GM03348 (cell line): ENCODE data around the gene CACNA2D4.

Source experiments
- DNase-seq: peaks from one replicate; pipeline ENCODE4 v3.0.0; 2012; ENCODE audit warnings: low spot score

Gene CACNA2D4

GRCh38 chr12:1844661-1845409, 73.6 kb downstream of the CACNA2D4 start:
- DNase-seq, result no peak

DNA sequence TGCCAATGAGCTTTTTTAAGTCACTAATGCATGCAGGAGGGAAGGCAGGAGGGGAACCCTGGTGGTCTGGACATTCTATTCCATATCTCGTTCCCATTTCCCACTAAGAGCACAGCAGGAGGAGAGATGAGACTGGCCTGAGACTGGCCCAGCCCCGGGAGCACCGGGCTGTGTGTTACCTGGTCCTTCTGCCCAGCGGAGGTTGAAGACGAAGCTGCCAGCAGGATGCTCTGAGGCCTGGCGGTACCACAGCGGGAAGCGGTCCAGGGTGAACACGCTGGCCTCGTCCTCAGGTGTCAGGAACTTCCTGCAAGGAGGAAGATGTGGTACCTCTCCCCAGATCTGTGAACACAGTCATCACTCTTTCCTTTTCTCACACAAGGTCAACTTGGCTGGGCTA, 74.2 kb downstream of the CACNA2D4 start:
- no peak for DNase-seq

GRCh38 chr12:1843641-1844005, 74.8 kb downstream of the CACNA2D4 start:
- DNase-seq, result no peak

- DNase-seq, result no peak
Observed at GRCh38 chr12:1842905-1843640, 75.4 kb downstream of the CACNA2D4 start.

GRCh38 chr12:1842183-1842904, 76.1 kb downstream of the CACNA2D4 start:
- no peak for DNase-seq

DNA sequence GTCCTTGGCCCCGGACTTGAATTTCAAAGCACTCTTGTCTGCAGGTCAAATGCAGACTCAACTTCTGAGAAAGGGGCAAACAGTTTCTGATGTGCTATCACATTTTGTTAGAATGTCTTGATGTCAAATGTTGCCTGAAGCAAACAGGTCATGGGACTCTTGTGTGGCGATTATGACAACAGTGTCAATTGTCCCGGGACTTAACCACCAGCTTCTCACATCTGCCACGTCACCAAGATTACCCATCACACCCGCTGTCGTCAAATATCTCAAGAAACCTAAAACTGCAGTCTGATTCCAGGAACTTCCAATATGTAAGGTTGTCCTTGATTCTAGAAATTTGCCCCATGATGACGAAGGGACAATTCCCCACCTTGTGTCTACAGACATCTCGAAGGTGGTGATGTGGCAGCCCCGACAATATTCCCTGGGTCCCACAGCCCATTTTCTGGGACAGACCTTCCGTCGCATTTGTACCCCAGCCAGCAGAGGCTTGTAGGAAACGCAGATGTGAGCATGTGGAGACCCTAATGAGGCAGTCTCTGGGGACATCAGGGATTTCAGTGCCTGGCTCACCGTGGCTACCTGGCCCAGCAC, 76.8 kb downstream of the CACNA2D4 start:
- no peak for DNase-seq

- DNase-seq, result no peak
Observed at GRCh38 chr12:1840981-1841425, 77.4 kb downstream of the CACNA2D4 start.

DNA sequence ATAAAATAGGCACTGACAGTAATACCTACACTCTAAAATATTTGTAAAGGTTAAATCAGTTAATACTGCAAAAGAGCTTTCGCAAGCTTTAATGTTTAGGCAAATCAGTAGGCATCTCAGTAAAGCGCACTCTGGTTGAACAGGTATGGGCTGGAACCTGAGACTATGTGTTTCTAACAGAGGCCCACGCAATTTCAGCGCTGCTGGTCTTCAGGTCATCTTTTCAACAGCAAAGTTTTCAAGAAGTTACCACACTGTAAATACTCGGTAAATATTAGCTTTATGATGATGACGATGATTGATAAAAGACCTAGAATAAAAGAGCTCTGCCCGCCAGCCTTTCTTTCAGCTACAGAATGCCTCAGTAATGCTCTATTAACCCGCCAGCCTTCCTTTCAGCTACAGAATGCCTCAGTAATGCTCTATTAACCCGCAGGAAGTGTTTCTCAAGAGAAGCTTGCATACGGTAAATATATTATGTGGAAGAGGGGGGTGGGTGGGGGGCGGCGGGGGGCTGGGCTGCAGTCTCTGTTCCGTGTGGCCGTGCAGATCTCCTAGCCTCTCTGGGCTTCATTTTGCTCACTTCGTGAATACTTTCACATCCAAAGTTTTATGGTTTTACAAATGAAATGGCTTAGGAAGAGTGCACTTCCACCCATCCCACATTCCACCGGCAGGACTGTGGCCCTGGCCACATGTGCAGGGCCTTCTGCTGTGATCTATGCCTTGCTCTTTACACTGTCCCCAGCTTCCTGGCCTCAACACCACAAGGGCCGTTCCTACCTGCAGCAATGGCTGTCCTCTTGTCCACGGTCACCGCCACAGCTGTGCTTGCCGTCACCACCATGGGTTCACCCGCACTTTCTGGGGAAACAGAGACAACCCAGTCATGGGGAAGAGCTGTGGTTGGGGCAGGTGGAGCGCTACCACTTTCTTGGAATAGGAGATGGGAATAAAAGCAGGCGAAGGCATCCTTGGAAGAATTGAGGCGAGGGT, 78.2 kb downstream of the CACNA2D4 start:
- DNase-seq, result no peak

GRCh38 chr12:1839464-1839863, 79.0 kb downstream of the CACNA2D4 start:
- no peak for DNase-seq

GRCh38 chr12:1838994-1839365, 79.5 kb downstream of the CACNA2D4 start:
- DNase-seq, result no peak

DNA sequence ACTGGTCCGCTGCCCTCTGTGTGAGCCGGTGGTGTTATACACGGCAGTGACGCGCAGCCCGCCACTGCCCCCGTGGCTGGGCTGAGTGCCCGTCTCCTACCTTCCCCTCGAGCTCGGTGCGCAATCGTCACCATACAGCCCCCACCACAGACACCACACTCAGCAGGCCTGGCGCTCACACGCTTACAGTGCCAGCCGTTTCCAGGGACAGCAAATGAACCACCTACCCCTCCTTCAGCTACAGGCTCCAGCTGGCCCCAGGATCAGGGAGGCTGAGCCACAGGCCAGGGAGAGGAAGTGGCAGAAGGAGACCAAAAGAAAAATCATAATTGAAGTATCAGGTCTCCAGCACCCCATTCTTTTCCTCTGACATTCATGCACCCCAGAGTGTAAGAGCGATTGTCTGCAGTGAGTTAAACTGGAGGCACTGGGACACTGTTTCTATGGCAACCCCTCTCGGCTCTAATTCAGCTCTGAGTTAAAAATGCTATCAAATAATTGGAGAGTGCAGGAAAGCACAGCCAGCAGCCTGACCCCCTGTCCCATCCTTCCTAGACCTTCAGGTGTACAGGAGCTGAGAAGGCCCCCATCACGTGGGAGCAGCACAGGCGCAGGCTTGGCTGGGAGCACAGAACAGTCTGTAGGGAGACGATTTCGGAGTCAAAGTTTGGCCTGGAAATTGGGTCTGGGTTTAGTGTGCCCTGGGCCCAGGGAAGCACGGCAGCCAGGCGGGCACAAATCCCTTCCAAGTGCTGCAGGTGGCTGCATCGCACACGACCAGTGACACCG, 80.1 kb downstream of the CACNA2D4 start:
- DNase-seq, result no peak

DNA sequence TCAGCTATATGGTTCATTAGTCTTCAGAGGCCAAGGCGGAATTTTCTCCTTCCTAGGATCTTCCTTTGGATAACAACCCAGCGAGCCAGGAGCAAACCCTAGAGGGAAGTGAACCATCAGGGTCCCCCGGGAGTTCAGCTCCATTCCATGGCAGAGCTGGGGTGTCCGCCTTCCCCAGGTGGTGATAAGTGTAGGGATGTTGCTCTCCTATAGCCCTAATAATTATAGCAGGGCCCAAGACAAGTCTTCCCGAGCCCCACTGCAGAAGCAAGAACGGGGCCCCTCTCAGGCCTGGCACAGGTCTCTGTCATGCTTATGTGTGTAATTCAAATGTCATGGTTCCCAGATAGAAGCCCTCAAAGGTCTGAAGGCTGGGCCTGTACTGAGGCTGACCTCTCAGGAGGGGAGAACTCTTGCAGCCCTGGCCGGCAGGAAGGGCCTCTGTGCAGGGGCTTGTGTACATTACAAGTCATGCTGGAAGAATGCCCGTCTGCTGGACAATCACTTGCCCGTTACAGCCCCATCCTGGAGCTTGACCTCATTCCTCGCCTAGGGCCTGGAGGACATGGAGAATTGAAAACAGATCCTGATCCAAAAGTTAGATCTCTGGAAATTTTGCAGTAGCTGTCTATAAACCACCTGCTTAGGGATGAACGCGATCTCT, 80.8 kb downstream of the CACNA2D4 start:
- DNase-seq, result no peak

GRCh38 chr12:1836854-1837421, 81.5 kb downstream of the CACNA2D4 start:
- DNase-seq, result no peak

DNA sequence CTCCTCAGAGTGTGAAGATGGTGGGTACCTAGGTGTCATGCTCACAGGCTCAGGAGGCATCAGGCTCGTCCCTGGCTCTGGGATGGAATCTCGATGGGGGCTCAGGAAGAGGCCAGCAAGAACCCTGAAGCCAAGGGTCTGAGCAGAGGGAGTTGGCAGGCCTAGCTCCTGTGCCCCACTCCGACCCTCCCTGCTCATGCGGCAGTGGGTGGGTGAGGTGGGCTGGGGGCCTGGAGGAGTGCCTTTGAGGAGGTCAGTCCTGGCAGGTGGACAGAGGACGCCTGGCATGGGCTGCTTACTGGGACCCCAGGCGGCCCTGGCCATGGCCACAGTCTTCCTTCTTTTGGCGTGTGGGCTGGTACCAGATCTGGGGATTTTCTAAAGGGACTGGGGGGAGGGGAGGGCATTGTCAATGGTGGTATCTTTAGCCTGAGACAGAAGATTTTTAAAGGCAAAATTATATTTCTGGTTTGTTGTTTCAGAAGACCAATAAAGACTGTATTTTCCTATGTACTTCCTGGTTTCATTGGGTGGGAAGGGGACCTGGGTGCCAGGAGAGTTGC, 82.1 kb downstream of the CACNA2D4 start:
- DNase-seq, result no peak

- no peak for DNase-seq
Observed at GRCh38 chr12:1835211-1836131, 83.0 kb downstream of the CACNA2D4 start.

DNA sequence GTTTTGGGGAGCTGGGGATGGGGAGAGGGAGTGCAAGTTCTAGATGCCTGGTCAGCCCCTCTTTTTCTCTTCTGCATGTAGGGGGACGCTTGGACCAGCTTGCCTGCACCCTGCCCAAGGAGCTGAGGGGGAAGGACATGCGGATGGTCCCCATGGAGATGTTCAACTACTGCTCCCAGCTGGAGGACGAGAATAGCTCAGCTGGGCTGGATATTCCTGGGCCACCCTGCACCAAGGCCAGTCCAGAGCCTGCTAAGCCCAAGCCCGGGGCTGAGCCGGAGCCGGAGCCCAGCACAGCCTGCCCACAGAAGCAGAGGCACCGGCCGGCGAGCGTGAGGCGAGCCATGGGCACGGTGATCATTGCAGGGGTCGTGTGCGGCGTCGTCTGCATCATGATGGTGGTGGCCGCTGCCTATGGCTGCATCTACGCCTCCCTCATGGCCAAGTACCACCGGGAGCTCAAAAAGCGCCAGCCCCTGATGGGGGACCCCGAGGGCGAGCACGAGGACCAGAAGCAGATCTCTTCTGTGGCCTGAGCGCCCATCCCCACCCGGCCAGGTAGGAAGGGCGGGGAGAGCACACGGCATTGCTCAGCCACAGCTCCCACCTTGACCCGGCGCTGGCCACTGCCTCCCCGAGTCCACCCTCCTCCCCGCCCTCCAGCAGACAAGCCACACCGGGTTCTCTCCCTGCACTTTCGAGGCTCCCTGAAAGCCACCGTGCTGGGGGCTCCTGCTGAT, 84.1 kb downstream of the CACNA2D4 start:
- DNase-seq, result no peak

- no peak for DNase-seq
Observed at GRCh38 chr12:1833596-1834028, 84.8 kb downstream of the CACNA2D4 start.
